A673 (cell line): ENCODE data around the gene GSTT4.
"Not testable (repeated sequence)": the region's sequence is repeated elsewhere in the genome, so short reads cannot be mapped to it uniquely, and the experiment has no call there.

ENCODE experiments used
- EZH2 ChIP-seq: fragments of 200-600 bp; sonication (generic); IDR thresholded peaks from 2 replicates; pipeline ENCODE4 v1.6.1; 2017; ENCODE audit warnings: borderline replicate concordance, low read depth, mild to moderate bottlenecking, mixed read lengths, antibody characterized with exemption, low read length; ENCODE audit not compliant: poor library complexity, severe bottlenecking
- TF ChIP-seq, protein P1 (sequence below): fragments of 300-800, 200-600 bp; sonication (generic); conservative IDR thresholded peaks from 2 replicates; pipeline ENCODE4 v1.5.1; 2017; ENCODE audit warnings: low read depth, mild to moderate bottlenecking, antibody characterized with exemption, low read length, moderate library complexity, mixed read lengths

DNA sequence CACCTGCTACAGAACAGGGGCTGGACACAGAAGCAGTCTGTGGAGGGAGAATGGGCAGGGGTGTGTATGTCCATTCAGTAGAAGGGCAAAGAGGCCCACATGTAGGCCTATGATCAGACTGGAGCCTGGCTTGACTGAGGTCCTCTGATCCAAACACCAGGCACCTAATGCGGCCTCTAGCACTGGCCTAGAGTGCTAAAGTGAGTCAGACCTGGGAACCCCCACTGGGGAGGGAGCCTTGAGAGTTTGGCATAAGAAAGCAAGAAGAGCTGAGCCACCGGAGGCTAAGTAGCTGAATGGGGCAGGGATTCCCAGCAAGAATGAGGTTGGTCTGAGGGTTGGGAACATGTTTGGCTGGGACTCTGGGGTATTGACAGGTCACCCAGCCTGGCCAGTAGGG, 53.9 kb downstream of the GSTT4 start:
- not testable (repeated sequence) for TF ChIP-seq EZH2
- TF ChIP-seq, protein P1, sequence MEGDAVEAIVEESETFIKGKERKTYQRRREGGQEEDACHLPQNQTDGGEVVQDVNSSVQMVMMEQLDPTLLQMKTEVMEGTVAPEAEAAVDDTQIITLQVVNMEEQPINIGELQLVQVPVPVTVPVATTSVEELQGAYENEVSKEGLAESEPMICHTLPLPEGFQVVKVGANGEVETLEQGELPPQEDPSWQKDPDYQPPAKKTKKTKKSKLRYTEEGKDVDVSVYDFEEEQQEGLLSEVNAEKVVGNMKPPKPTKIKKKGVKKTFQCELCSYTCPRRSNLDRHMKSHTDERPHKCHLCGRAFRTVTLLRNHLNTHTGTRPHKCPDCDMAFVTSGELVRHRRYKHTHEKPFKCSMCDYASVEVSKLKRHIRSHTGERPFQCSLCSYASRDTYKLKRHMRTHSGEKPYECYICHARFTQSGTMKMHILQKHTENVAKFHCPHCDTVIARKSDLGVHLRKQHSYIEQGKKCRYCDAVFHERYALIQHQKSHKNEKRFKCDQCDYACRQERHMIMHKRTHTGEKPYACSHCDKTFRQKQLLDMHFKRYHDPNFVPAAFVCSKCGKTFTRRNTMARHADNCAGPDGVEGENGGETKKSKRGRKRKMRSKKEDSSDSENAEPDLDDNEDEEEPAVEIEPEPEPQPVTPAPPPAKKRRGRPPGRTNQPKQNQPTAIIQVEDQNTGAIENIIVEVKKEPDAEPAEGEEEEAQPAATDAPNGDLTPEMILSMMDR, result not testable (repeated sequence)
